ENCODE results near the gene ARHGEF7.

The ARHGEF7 gene

DNA sequence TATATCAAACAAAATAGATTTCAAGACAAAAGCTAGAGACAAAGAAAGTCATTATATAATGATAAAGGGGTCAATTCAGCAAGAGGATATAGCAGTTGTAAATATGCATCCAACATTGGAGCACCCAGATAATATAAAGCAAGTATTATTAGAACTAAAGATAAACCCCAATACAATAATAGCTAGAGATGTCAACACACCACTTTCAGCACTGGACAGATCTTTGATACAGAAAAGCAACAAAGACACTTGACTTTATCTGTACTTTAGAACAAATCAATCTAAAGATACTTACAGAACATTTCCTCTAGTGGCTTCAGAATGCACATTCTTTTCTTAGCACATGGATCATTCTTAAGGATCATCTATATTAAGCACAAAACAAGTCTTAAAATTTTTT, 146.2 kb downstream of the ARHGEF7 start:
- no peak overlapping the region for H3K4me3 ChIP-seq (ENCODE audit: low read depth, low read length, poor library complexity, severe bottlenecking)
- peaks cover 15% of the 10 kb centered on the region for H3K9me3 ChIP-seq (ENCODE audit: low read length)
- no peak overlapping the region for H3K4me2 ChIP-seq (ENCODE audit: low read length)
- no peaks in the 10 kb centered on the region for H3K9me2 ChIP-seq (ENCODE audit: low read depth, low read length)
- no peak for TF ChIP-seq EZH2 (IDR thresholded peaks at IDR 0.05; ENCODE audit: borderline replicate concordance, low read length)
- TF ChIP-seq, protein P1, sequence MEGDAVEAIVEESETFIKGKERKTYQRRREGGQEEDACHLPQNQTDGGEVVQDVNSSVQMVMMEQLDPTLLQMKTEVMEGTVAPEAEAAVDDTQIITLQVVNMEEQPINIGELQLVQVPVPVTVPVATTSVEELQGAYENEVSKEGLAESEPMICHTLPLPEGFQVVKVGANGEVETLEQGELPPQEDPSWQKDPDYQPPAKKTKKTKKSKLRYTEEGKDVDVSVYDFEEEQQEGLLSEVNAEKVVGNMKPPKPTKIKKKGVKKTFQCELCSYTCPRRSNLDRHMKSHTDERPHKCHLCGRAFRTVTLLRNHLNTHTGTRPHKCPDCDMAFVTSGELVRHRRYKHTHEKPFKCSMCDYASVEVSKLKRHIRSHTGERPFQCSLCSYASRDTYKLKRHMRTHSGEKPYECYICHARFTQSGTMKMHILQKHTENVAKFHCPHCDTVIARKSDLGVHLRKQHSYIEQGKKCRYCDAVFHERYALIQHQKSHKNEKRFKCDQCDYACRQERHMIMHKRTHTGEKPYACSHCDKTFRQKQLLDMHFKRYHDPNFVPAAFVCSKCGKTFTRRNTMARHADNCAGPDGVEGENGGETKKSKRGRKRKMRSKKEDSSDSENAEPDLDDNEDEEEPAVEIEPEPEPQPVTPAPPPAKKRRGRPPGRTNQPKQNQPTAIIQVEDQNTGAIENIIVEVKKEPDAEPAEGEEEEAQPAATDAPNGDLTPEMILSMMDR (IDR thresholded peaks at IDR 0.05; ENCODE audit: low read length): no peak
- H3K79me2 ChIP-seq (ENCODE audit: insufficient read depth, low read length): no peaks in the 10 kb centered on the region
- H4K20me1 ChIP-seq (ENCODE audit: insufficient read depth, low read length): no peaks in the 10 kb centered on the region
- peaks cover 83% of the 10 kb centered on the region for H3K36me3 ChIP-seq (ENCODE audit: insufficient read depth, low read length)
- H3K4me1 ChIP-seq (ENCODE audit: insufficient read depth, low read length, severe bottlenecking): no peaks in the 10 kb centered on the region
- no peaks in the 10 kb centered on the region; the same call in 1 of the 2 replicates for H3F3A ChIP-seq (ENCODE audit: insufficient read depth, low read length)
- H2AFZ ChIP-seq (ENCODE audit: low read length): no peak overlapping the region
- no peak overlapping the region for H3K9ac ChIP-seq (ENCODE audit: low read length)
- H3K27me3 ChIP-seq (ENCODE audit: insufficient read depth, low read length): no peaks in the 10 kb centered on the region
- no peak overlapping the region for H3K27ac ChIP-seq (ENCODE audit: low read depth, low read length, poor library complexity, severe bottlenecking)

DNA sequence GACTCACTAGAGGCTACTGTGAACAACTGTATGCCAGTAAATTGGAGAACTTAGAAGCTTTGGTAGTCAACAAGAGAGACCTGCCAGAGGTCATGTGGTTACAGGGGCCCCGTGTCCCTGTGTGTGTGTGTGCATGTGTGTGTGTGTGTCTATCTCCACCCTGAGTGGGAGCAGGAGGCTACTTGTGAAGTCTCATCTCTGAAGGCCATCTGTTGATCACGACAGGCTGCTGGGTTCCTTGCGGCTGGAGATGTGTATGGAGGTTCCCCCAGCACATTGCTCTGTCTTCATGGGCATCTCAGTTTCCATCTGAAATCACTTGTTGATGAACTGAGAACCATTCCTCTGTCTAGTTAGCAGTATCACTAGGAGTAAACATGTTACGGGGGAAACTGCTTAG, 147.2 kb downstream of the ARHGEF7 start:
- Histone ChIP-seq H3F3A (ENCODE audit: insufficient read depth, low read length) (no peaks in the 10 kb centered on the region; the same call in 1 of the 2 replicates), H3K27me3 (ENCODE audit: insufficient read depth, low read length) (no peaks in the 10 kb centered on the region), H3K4me1 (ENCODE audit: insufficient read depth, low read length, severe bottlenecking) (no peaks in the 10 kb centered on the region), H3K79me2 (ENCODE audit: insufficient read depth, low read length) (no peaks in the 10 kb centered on the region), H3K27ac (ENCODE audit: low read depth, low read length, poor library complexity, severe bottlenecking) (no peak overlapping the region), H3K4me3 (ENCODE audit: low read depth, low read length, poor library complexity, severe bottlenecking) (no peak overlapping the region), H2AFZ (ENCODE audit: low read length) (no peak overlapping the region), H3K36me3 (ENCODE audit: insufficient read depth, low read length) (peaks cover 82% of the 10 kb centered on the region), H4K20me1 (ENCODE audit: insufficient read depth, low read length) (no peaks in the 10 kb centered on the region), H3K9me2 (ENCODE audit: low read depth, low read length) (no peaks in the 10 kb centered on the region), H3K4me2 (ENCODE audit: low read length) (no peak overlapping the region), H3K9me3 (ENCODE audit: low read length) (peaks cover 15% of the 10 kb centered on the region), H3K9ac (ENCODE audit: low read length) (no peak overlapping the region)
- no peak for TF ChIP-seq EZH2 (IDR thresholded peaks at IDR 0.05; ENCODE audit: borderline replicate concordance, low read length)
- TF ChIP-seq, protein P1 (IDR thresholded peaks at IDR 0.05; ENCODE audit: low read length): no peak

DNA sequence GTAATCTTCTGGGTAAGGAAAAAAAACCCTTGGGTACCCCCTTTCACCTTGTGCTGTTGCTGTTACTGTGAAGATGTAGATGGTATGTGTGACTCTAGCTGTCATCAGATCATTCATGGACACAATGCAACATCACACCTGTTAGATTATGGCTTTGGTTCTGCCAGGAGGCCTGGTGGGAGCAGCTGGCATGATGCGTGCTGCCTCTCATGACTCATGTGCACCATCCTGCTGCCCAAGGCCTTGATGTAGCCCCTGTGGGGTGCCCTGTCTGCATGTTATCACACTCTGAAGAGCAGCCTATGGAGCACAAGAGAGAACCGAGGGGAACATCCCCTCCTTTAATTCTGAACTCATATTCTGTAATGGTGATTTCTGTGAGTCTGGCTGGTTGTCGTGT, 147.6 kb downstream of the ARHGEF7 start:
- H3K9me3 ChIP-seq (ENCODE audit: low read length): peaks cover 15% of the 10 kb centered on the region
- H3F3A ChIP-seq (ENCODE audit: insufficient read depth, low read length): no peaks in the 10 kb centered on the region; the same call in 1 of the 2 replicates
- no peak for TF ChIP-seq EZH2 (IDR thresholded peaks at IDR 0.05; ENCODE audit: borderline replicate concordance, low read length)
- TF ChIP-seq, protein P1 (IDR thresholded peaks at IDR 0.05; ENCODE audit: low read length): no peak
- H3K36me3 ChIP-seq (ENCODE audit: insufficient read depth, low read length): peaks cover 82% of the 10 kb centered on the region
- H3K9me2 ChIP-seq (ENCODE audit: low read depth, low read length): no peaks in the 10 kb centered on the region
- no peak overlapping the region for H2AFZ ChIP-seq (ENCODE audit: low read length)
- no peaks in the 10 kb centered on the region for H3K27me3 ChIP-seq (ENCODE audit: insufficient read depth, low read length)
- no peak overlapping the region for H3K9ac ChIP-seq (ENCODE audit: low read length)
- no peak overlapping the region for H3K27ac ChIP-seq (ENCODE audit: low read depth, low read length, poor library complexity, severe bottlenecking)
- H3K79me2 ChIP-seq (ENCODE audit: insufficient read depth, low read length): no peaks in the 10 kb centered on the region
- H4K20me1 ChIP-seq (ENCODE audit: insufficient read depth, low read length): no peaks in the 10 kb centered on the region
- H3K4me3 ChIP-seq (ENCODE audit: low read depth, low read length, poor library complexity, severe bottlenecking): no peak overlapping the region
- H3K4me1 ChIP-seq (ENCODE audit: insufficient read depth, low read length, severe bottlenecking): no peaks in the 10 kb centered on the region
- H3K4me2 ChIP-seq (ENCODE audit: low read length): no peak overlapping the region
